Gastroesophageal sphincter (tissue), 4 donors: ENCODE data around the gene UMAD1. TPM values are rescaled to one million over a fixed set of nuclear protein-coding genes. Genes with fewer than 3 reads are reported as not detected.

Experiments used
- ATAC-seq: fragments of 150-250 bp; one replicate; pipeline ENCODE4 v1.9.1; 2016; ENCODE audit warnings: mild to moderate bottlenecking, moderate library complexity
- H3K27ac ChIP-seq, 4 donors: fragments of 200-600 bp; sonication (generic) in 3 of 4; 1 replicate in 3 of 4; 2 replicates in 1 of 4; pipeline ENCODE4 v1.5.1; 2016 to 2019
- H3K27me3 ChIP-seq: fragments of 200-600 bp; sonication (generic); one replicate; pipeline ENCODE4 v1.5.1; 2019
- H3K36me3 ChIP-seq, 2 donors: fragments of 200-600 bp; sonication (generic); one replicate each; pipeline ENCODE4 v1.5.1; 2019; ENCODE audit warnings: control low read depth in 1 of 2
- H3K4me1 ChIP-seq, 3 donors: fragments of 200-600 bp; sonication (generic); 1 replicate in 2 of 3; 2 replicates in 1 of 3; pipeline ENCODE4 v1.5.1; 2016 to 2019; ENCODE audit warnings: control low read depth in 2 of 3
- H3K4me3 ChIP-seq, 2 donors: fragments of 200-600 bp; sonication (generic); one replicate each; pipeline ENCODE4 v1.5.1; 2019; ENCODE audit warnings: mild to moderate bottlenecking in 1 of 2, moderate library complexity in 1 of 2
- H3K9me3 ChIP-seq, 3 donors: fragments of 200-600 bp; sonication (generic); one replicate each; pipeline ENCODE4 v1.5.1; 2017 to 2019; ENCODE audit warnings: control low read depth in 2 of 3
- EP300 ChIP-seq: sonication (generic); formaldehyde crosslinking; IDR thresholded peaks from one replicate; pipeline ENCODE4 v1.6.1; 2017; ENCODE audit warnings: antibody characterized with exemption, mild to moderate bottlenecking
- POLR2A ChIP-seq, 2 donors: fragments of 450-650 bp; IDR thresholded peaks; one replicate each; pipeline ENCODE4 v1.6.1; 2017; ENCODE audit warnings: antibody characterized with exemption in 2 of 2, mild to moderate bottlenecking in 2 of 2, moderate library complexity in 1 of 2
- POLR2AphosphoS5 ChIP-seq: sonication (generic); formaldehyde crosslinking; IDR thresholded peaks from one replicate; pipeline ENCODE4 v1.6.1; 2017; ENCODE audit warnings: antibody characterized with exemption
- WGBS, 2 donors: methylation state at CpG; one replicate each; pipeline ENCODE4 v1.1.5; 2018; ENCODE audit warnings: low coverage in 1 of 2; 5-methylcytosine and 5-hydroxymethylcytosine counted together
- total RNA-seq, 4 donors: library from RNA; depleted of rRNA; stranded (reverse); fragments of >200 nt; gene quantifications; one replicate each; pipeline ENCODE4 v1.1.0, GENCODE V29; 2016
- TF ChIP-seq, protein P1 (sequence below), 4 experiments: fragments of 200-600 bp in 2 of 4; fragments of 450-650 bp in 2 of 4; sonication (generic) in 1 of 4; IDR thresholded peaks; one replicate each; pipeline ENCODE4 v1.5.1; 2017 to 2019; ENCODE audit warnings: antibody characterized with exemption in 4 of 4, mild to moderate bottlenecking in 2 of 4, moderate library complexity in 2 of 4

UMAD1 gene
- total RNA-seq, 4 donors from 2014 or later, result 7.4 to 24.4 (median 15.9) TPM

DNA sequence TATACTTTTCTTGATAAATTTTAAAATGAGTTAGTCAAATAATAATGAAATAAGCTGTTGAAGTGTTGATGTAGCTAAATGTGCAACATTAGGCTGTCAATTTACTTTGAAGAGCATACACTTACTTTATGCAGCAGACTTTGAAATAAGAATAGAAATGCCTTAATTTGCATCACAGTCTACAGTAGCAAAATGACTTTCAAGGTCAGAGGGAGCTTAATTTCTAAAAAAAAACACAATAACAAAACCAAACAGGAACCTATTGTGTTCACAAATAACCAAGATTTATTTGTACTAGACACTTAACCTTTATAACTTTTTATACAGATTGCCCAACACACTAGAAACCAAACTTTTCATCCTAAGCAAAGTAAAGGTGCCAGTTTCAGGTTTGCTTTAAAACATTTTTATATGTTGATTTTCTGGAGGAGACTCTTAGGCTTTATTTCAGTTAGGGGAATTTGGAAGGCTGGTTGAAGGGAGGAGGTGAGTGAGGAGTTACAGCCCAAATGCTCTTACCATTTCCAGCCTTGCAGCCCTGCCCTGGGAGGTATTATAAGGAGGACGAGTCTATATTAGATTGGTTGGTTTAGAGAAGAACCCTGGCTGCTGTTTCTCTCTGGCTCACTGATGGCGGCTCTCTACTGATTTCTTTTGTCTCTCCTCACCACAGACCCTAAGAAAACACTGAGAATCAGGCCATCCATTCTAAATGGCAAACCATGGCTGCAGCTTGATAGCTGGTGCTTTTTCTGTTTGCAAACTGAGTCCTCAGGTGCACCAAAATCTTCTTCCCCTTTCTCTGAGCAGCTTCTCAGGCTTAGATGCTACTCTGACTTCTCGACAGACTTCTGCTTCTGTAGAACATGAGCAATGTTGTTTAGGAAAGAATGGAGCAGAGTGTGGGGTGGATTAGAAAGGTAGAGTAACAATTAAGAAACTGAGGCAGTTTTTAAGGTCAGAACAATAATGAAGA, 133.1 kb downstream of the UMAD1 start:
- Histone ChIP-seq H3K4me3 (no peak overlapping the region), H3K27me3 (no peaks in the 10 kb centered on the region), H3K27ac (no peak overlapping the region), H3K36me3 (no peaks in the 10 kb centered on the region), H3K4me1 (peaks cover 0 to 8% (median 0%) of the 10 kb centered on the region in 3 donors), H3K9me3 (no peaks in the 10 kb centered on the region)
- 71 to 83% methylated on average over 1 to 3 of the region's 3 CpGs for WGBS, 2 donors
- no peak for ATAC-seq
- TF ChIP-seq, protein P1, sequence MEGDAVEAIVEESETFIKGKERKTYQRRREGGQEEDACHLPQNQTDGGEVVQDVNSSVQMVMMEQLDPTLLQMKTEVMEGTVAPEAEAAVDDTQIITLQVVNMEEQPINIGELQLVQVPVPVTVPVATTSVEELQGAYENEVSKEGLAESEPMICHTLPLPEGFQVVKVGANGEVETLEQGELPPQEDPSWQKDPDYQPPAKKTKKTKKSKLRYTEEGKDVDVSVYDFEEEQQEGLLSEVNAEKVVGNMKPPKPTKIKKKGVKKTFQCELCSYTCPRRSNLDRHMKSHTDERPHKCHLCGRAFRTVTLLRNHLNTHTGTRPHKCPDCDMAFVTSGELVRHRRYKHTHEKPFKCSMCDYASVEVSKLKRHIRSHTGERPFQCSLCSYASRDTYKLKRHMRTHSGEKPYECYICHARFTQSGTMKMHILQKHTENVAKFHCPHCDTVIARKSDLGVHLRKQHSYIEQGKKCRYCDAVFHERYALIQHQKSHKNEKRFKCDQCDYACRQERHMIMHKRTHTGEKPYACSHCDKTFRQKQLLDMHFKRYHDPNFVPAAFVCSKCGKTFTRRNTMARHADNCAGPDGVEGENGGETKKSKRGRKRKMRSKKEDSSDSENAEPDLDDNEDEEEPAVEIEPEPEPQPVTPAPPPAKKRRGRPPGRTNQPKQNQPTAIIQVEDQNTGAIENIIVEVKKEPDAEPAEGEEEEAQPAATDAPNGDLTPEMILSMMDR (IDR thresholded peaks at IDR 0.05), result no peak
- TF ChIP-seq POLR2A (IDR thresholded peaks at IDR 0.05) (no peak), EP300 (no peak), POLR2AphosphoS5 (no peak)

DNA sequence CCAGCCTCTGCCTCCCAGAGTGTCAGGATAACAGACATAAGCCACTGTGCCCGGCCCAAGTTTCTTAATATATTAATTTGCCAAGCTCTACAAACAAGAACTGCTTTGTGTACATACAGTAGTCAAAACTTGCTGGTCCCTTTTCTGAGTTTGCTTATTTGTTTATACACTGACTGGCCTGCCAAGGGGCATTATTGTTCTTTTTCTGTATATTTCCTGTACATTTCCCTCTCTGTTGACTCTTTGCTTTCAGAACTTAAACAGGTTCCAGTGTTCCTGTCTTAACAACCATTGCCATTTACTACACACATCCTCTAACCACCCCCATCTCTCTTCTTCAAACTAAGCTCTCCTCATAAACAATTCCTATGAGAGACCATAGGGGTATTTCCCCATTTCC, 139.3 kb downstream of the UMAD1 start:
- no peak for ATAC-seq
- H3K36me3 ChIP-seq, result no peaks in the 10 kb centered on the region
- H3K9me3 ChIP-seq, result no peaks in the 10 kb centered on the region
- H3K27ac ChIP-seq, result no peak overlapping the region
- no peak overlapping the region for H3K4me3 ChIP-seq
- no peak for TF ChIP-seq POLR2AphosphoS5
- no peak for TF ChIP-seq POLR2A (IDR thresholded peaks at IDR 0.05)
- TF ChIP-seq, protein P1 (IDR thresholded peaks at IDR 0.05), result no peak
- no peaks in the 10 kb centered on the region for H3K4me1 ChIP-seq
- H3K27me3 ChIP-seq, result no peaks in the 10 kb centered on the region
- 100% methylated on average over 1 of the region's 1 CpG for WGBS, 2 donors

DNA sequence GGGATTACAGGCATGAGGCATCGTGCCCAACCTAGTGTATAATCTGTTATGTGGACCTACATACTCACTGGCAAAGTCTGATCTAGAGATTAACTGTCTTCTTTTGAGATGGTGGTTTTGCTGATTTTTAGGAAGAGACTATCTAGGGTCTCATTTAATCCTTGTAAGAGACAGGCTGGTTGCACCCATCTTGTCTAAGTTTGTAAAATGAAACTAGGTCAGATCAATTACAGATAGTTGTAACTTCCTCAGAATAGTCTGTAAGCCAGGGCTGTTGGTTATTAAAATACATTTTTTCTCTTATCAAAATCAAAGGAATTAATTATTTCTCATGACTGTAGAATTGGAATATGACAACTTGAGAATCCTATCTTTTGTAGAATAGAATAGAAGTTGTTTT, 142.4 kb downstream of the UMAD1 start:
- 100% methylated on average over 1 of the region's 1 CpG; no CpG with 5 or more reads in 1 of the 2 donors for WGBS, 2 donors
- Histone ChIP-seq H3K27me3 (no peaks in the 10 kb centered on the region), H3K4me3 (no peak overlapping the region), H3K9me3 (no peaks in the 10 kb centered on the region), H3K36me3 (no peaks in the 10 kb centered on the region), H3K27ac (no peak overlapping the region), H3K4me1 (no peaks in the 10 kb centered on the region)
- TF ChIP-seq POLR2AphosphoS5 (no peak), EP300 (no peak), POLR2A (IDR thresholded peaks at IDR 0.05) (no peak)
- TF ChIP-seq, protein P1 (IDR thresholded peaks at IDR 0.05), result no peak
- ATAC-seq, result no peak

DNA sequence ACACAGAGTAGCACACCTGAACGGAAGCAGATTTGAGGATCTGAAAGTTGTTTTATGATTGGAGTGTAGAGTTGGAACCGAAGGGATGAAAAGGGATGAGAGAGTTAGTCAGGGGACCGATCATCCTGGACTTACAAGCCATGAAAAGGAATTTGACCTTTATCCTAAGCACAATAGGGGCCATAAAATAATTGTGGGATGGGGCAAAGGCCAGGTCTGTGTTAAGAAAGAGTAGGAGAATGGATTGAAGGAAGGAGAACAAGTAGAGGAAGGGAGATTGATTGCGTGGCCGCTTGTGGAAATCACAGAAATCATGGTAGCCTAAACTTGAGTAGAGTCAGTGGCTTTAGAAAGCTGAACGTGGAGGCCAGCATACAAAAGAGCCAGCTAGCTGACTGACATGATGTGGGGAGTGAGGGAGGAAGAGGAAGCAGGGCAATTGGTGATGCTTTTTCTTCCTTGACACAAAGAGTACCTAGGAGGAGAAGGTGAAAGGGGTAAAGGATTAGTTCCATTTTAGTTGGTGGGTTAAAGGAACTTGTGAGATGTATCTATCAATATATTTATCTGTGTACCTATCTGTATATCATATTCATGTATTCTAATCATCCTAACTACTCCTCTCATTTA, 144.9 kb downstream of the UMAD1 start:
- ATAC-seq, result no peak
- 90 to 95% methylated on average over 6 of the region's 6 CpGs for WGBS, 2 donors
- no peaks in the 10 kb centered on the region for H3K36me3 ChIP-seq

More for the DNA sequence above, 144.9 kb downstream of the UMAD1 start:
- Histone ChIP-seq H3K27me3 (no peaks in the 10 kb centered on the region), H3K4me1 (no peaks in the 10 kb centered on the region), H3K9me3 (no peaks in the 10 kb centered on the region), H3K4me3 (no peak overlapping the region), H3K27ac (no peak overlapping the region)
- no peak for TF ChIP-seq EP300
- TF ChIP-seq, protein P1 (IDR thresholded peaks at IDR 0.05), result no peak
- TF ChIP-seq POLR2A (IDR thresholded peaks at IDR 0.05), result no peak
- TF ChIP-seq POLR2AphosphoS5, result no peak
